K562 (cell line): ENCODE measurements around the gene ZNF672. TPM values are rescaled to one million over a fixed set of nuclear protein-coding genes. Genes with fewer than 3 reads are reported as not detected.
A peak's percentile ranks its signal among the peaks of the same experiment; 100 is the strongest.

Experiments
- DACH1 ChIP-seq: fragments of 450-650 bp; IDR thresholded peaks from 2 replicates; pipeline ENCODE4 v1.6.1; 2018; ENCODE audit not compliant: partially characterized antibody
- ELK3 ChIP-seq: fragments of 450-650 bp; formaldehyde crosslinking; IDR thresholded peaks from 2 replicates; pipeline ENCODE4 v1.4.0; 2020; ENCODE audit warnings: mild to moderate bottlenecking
- HDAC1 ChIP-seq, 2 experiments: fragments of 450-650 bp; IDR thresholded peaks; 2 replicates each; pipeline ENCODE4 v1.6.1; 2016 to 2017; ENCODE audit warnings: inconsistent platforms in 1 of 2, mild to moderate bottlenecking in 1 of 2, moderate library complexity in 1 of 2
- HNRNPUL1 ChIP-seq: fragments of 200-400 bp; formaldehyde crosslinking; IDR thresholded peaks from 2 replicates; pipeline ENCODE4 v1.6.1; 2017; ENCODE audit warnings: low read length
- ID3 ChIP-seq, 2 experiments: fragments of 250-450 bp in 1 of 2; fragments of 450-650 bp in 1 of 2; sonication (Bioruptor Pico) in 1 of 2; IDR thresholded peaks; 2 replicates each; pipeline versions ENCODE4 v1.6.1 to v1.8.0; 2016 to 2021; ENCODE audit warnings: mild to moderate bottlenecking in 2 of 2, moderate library complexity in 2 of 2, missing compliant biosample characterization in 1 of 2, missing genetic modification characterization in 1 of 2
- NR4A1 ChIP-seq, 2 experiments: fragments of 250-450 bp in 1 of 2; fragments of 450-650 bp in 1 of 2; sonication (Bioruptor Pico) in 1 of 2; IDR thresholded peaks; 2 replicates each; pipeline versions ENCODE4 v1.4.0 to v1.6.1; 2016 to 2020; ENCODE audit warnings: mild to moderate bottlenecking in 2 of 2, missing compliant biosample characterization in 1 of 2, missing genetic modification characterization in 1 of 2, moderate library complexity in 1 of 2
- PHF8 ChIP-seq: fragments of 200-600 bp; sonication (generic); IDR thresholded peaks from 2 replicates; pipeline ENCODE4 v1.6.1; 2012; ENCODE audit warnings: mixed run types, mild to moderate bottlenecking, inconsistent platforms, low read length, moderate library complexity, borderline replicate concordance
- RBM22 ChIP-seq: fragments of 200-400 bp; formaldehyde crosslinking; IDR thresholded peaks from 2 replicates; pipeline ENCODE4 v1.6.1; 2018; ENCODE audit warnings: low read length, low read depth; ENCODE audit not compliant: poor library complexity, severe bottlenecking
- RBM39 ChIP-seq: fragments of 200-400 bp; formaldehyde crosslinking; optimal IDR thresholded peaks from 2 replicates; pipeline ENCODE3; 2018; ENCODE audit warnings: low read depth, low read length
- REST ChIP-seq, 2 experiments: fragments of 450-650 bp; formaldehyde crosslinking in 1 of 2; IDR thresholded peaks; 2 replicates each; pipeline versions ENCODE4 v1.4.0 to v1.6.1; 2014 to 2020; ENCODE audit warnings: mild to moderate bottlenecking in 2 of 2, borderline replicate concordance in 1 of 2, low read depth in 1 of 2
- SP1 ChIP-seq: sonication (generic); formaldehyde crosslinking; IDR thresholded peaks from 2 replicates; pipeline ENCODE4 v1.8.1; 2022; ENCODE audit warnings: mild to moderate bottlenecking, missing genetic modification reagents
- SREBF1 ChIP-seq: fragments of 150-350 bp; IDR thresholded peaks from 2 replicates; pipeline ENCODE4 v1.6.1; 2014; ENCODE audit warnings: antibody characterized with exemption, low read depth, low read length, borderline replicate concordance
- TFAP4 ChIP-seq: sonication (generic); formaldehyde crosslinking; IDR thresholded peaks from 2 replicates; pipeline ENCODE4 v1.8.0; 2022; ENCODE audit warnings: missing genetic modification reagents, mild to moderate bottlenecking, moderate library complexity, borderline replicate concordance
- XRCC5 ChIP-seq: fragments of 200-400 bp; formaldehyde crosslinking; IDR thresholded peaks from 2 replicates; pipeline ENCODE4 v1.6.1; 2017; ENCODE audit warnings: low read depth, mild to moderate bottlenecking, low read length
- ZNF586 ChIP-seq: fragments of 450-650 bp; formaldehyde crosslinking; conservative IDR thresholded peaks from 2 replicates; pipeline ENCODE4 v1.4.0; 2020; ENCODE audit warnings: mild to moderate bottlenecking, moderate library complexity
- polyA plus RNA-seq, 8 experiments: library from polyadenylated mRNA; depleted of rRNA in 4 of 8; stranded (reverse) in 5 of 8; unstranded in 3 of 8; fragments of >200 nt; fragmentation: Nextera tagmentation in 2 of 8; fragmentation: Illumina TruSeq in 1 of 8; extraction: Ambion mirVana in 2 of 8; extraction: Trizol in 1 of 8; gene quantifications; 2 replicates each; pipeline versions ENCODE4 v1.2.1 to v1.2.3, GENCODE V29; 2011 to 2014; ENCODE audit warnings: inconsistent platforms in 1 of 8, missing spikeins in 1 of 8
- total RNA-seq, 7 experiments: library from RNA; depleted of rRNA in 6 of 7; stranded (reverse); fragments of >200 nt in 6 of 7; fragmentation: Illumina TruSeq in 2 of 7; extraction: Trizol in 2 of 7; gene quantifications; 2 replicates each; pipeline versions ENCODE4 v1.2.1 to v1.2.3, GENCODE V29; 2011 to 2021; ENCODE audit warnings: low replicate concordance in 1 of 7

ZNF672 gene
- total and polyA plus RNA-seq, 9 of the 15 experiments (the other 6 are each of a cell fraction or from before 2014, with no cell fraction given): 1.9 to 57.9 (median 24.1) TPM

- TF ChIP-seq REST (IDR thresholded peaks at IDR 0.05; ENCODE audit: borderline replicate concordance) (no peak), REST (CRISPR knock-in tag; IDR thresholded peaks at IDR 0.05; ENCODE audit: low read depth) (0 out of 2 replicates have a peak, but pooled peaks have one; percentile 21), ID3 (CRISPR knock-in tag; IDR thresholded peaks at IDR 0.05) (no peak), ID3 (tag; IDR thresholded peaks at IDR 0.05) (no peak), RBM22 (peak; percentile 87), TFAP4 (CRISPR knock-in tag) (peak; percentile 48; the same call in 1 of the 2 replicates), RBM39 (no peak), HNRNPUL1 (no peak), HDAC1 (IDR thresholded peaks at IDR 0.05) (peak in 1 of 2 experiments; percentile 95; a peak in 2 of 4 replicates), PHF8 (peak; percentile 76; the same call in 1 of the 2 replicates), SREBF1 (peak; percentile 44; the same call in 1 of the 2 replicates), NR4A1 (CRISPR knock-in tag; IDR thresholded peaks at IDR 0.05) (no peak), NR4A1 (tag; IDR thresholded peaks at IDR 0.05) (no peak), ELK3 (CRISPR knock-in tag) (no peak), ZNF586 (CRISPR knock-in tag) (no peak), DACH1 (no peak), XRCC5 (peak; percentile 27; the same call in 1 of the 2 replicates), SP1 (CRISPR knock-in tag) (peak; percentile 74)
Measured at GRCh38 chr1:248873409-248873992, 35.5 kb downstream of the ZNF672 start (continued).
